ENCODE results near the gene ASXL3.

DNA sequence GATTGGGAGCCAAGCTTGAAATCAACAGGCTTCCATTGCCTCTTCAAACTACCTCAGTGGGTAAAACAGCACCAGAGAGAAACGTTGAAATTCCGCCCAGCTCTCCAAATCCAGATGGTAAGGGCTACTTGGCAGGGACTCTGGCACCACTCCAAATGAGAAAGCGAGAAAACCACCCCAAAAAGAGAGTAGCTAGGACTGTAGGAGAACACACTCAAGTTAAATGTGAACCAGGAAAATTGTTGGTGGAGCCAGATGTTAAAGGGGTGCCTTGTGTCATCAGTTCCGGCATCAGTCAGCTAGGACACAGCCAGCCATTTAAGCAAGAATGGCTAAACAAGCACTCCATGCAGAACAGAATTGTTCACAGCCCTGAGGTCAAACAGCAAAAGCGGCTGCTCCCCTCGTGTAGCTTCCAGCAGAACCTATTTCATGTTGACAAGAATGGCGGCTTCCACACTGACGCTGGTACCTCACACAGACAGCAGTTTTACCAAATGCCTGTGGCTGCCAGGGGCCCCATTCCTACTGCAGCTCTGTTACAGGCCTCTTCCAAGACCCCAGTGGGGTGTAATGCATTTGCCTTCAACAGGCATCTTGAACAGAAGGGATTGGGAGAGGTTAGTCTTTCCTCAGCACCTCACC is 167.3 kb downstream of the ASXL3 start:
- TF ChIP-seq SUZ12 (IDR thresholded peaks at IDR 0.05; ENCODE audit: extremely low read depth, insufficient read depth, insufficient read length) (no peak), ZNF274 (IDR thresholded peaks at IDR 0.05; ENCODE audit: low read depth, low read length) (no peak), YY1 (IDR thresholded peaks at IDR 0.05; ENCODE audit: insufficient read depth, insufficient read length) (no peak)

Measured in NT2/D1 (cell line).